Trophoblast cell (in vitro differentiated cells and primary cell): Measurements from ENCODE around the gene MPPED1. TPM values are rescaled to one million over a fixed set of nuclear protein-coding genes. Genes with fewer than 3 reads are reported as not detected.

Experiments
- DNase-seq, 2 donors: peaks; one replicate each; pipeline ENCODE4 v3.0.0-alpha.2; 2016
- H2AFZ ChIP-seq: 2 replicates; pipeline ENCODE4 v1.6.1; 2013; ENCODE audit warnings: low read length, moderate library complexity, mild to moderate bottlenecking; ENCODE audit not compliant: insufficient read depth, poor library complexity
- H2AK5ac ChIP-seq: 2 replicates; pipeline ENCODE4 v1.6.1; 2013; ENCODE audit warnings: mild to moderate bottlenecking, low read length
- H2BK120ac ChIP-seq: 2 replicates; pipeline ENCODE4 v1.6.1; 2013; ENCODE audit warnings: low read length, mild to moderate bottlenecking, moderate library complexity; ENCODE audit not compliant: insufficient read depth, poor library complexity
- H2BK12ac ChIP-seq: 2 replicates; pipeline ENCODE4 v1.6.1; 2013; ENCODE audit warnings: mild to moderate bottlenecking, low read length, moderate library complexity
- H2BK5ac ChIP-seq: 2 replicates; pipeline ENCODE4 v1.6.1; 2013; ENCODE audit warnings: low read length, low read depth, moderate library complexity, mild to moderate bottlenecking; ENCODE audit not compliant: poor library complexity
- H3K14ac ChIP-seq: 2 replicates; pipeline ENCODE4 v1.6.1; 2013; ENCODE audit warnings: mild to moderate bottlenecking, low read length
- H3K18ac ChIP-seq: 2 replicates; pipeline ENCODE4 v1.6.1; 2013; ENCODE audit warnings: mild to moderate bottlenecking, low read length
- H3K23ac ChIP-seq: 2 replicates; pipeline ENCODE4 v1.6.1; 2013; ENCODE audit warnings: low read length
- H3K27ac ChIP-seq: 2 replicates; pipeline ENCODE4 v1.5.1; 2013; ENCODE audit warnings: low read depth, mild to moderate bottlenecking, inconsistent platforms, low read length, moderate library complexity
- H3K27me3 ChIP-seq: 2 replicates; pipeline ENCODE4 v1.6.1; 2013; ENCODE audit warnings: inconsistent platforms, mild to moderate bottlenecking, low read length, moderate library complexity; ENCODE audit not compliant: insufficient read depth
- H3K36me3 ChIP-seq, 2 experiments: 1 replicate in 1 of 2; 2 replicates in 1 of 2; pipeline ENCODE4 v1.6.1; 2013; ENCODE audit warnings: low read length in 2 of 2, mild to moderate bottlenecking in 2 of 2, moderate library complexity in 1 of 2; ENCODE audit not compliant: insufficient read depth in 2 of 2, control insufficient read depth in 1 of 2
- H3K4ac ChIP-seq: 2 replicates; pipeline ENCODE4 v1.6.1; 2013; ENCODE audit warnings: low read depth, mild to moderate bottlenecking, low read length, moderate library complexity
- H3K4me1 ChIP-seq, 2 experiments: 1 replicate in 1 of 2; 2 replicates in 1 of 2; pipeline ENCODE4 v1.6.1; 2013; ENCODE audit warnings: low read length in 2 of 2, mild to moderate bottlenecking in 2 of 2, moderate library complexity in 1 of 2; ENCODE audit not compliant: insufficient read depth in 2 of 2, control insufficient read depth in 1 of 2
- H3K4me2 ChIP-seq: 2 replicates; pipeline ENCODE4 v1.6.1; 2013; ENCODE audit warnings: inconsistent platforms, mild to moderate bottlenecking, low read length, moderate library complexity
- H3K4me3 ChIP-seq: 2 replicates; pipeline ENCODE4 v1.5.1; 2013; ENCODE audit warnings: mild to moderate bottlenecking, low read depth, low read length, inconsistent platforms
- H3K79me1 ChIP-seq: one replicate; pipeline ENCODE4 v1.6.1; 2013; ENCODE audit warnings: low read length
- H3K79me2 ChIP-seq: 2 replicates; pipeline ENCODE4 v1.6.1; 2013; ENCODE audit warnings: low read length, mild to moderate bottlenecking; ENCODE audit not compliant: control insufficient read depth, insufficient read depth, poor library complexity
- H3K9ac ChIP-seq: 2 replicates; pipeline ENCODE4 v1.6.1; 2013; ENCODE audit warnings: mild to moderate bottlenecking, low read length
- H3K9me3 ChIP-seq: 2 replicates; pipeline ENCODE4 v1.6.1; 2013; ENCODE audit warnings: low read depth, mild to moderate bottlenecking, control low read depth, inconsistent platforms, low read length; ENCODE audit not compliant: insufficient read depth
- H4K12ac ChIP-seq: 2 replicates; pipeline ENCODE4 v1.6.1; 2013; ENCODE audit warnings: low read depth, mild to moderate bottlenecking, low read length, moderate library complexity
- H4K8ac ChIP-seq: 2 replicates; pipeline ENCODE4 v1.6.1; 2013; ENCODE audit warnings: low read depth, mild to moderate bottlenecking, low read length, moderate library complexity
- H4K91ac ChIP-seq: one replicate; pipeline ENCODE4 v1.6.1; 2013; ENCODE audit warnings: low read depth, mild to moderate bottlenecking, low read length, moderate library complexity
- WGBS: extraction: QIAGEN DNeasy Blood & Tissue Kit; methylation state at CpG from one replicate; pipeline ENCODE4 v1.1.7; 2013; ENCODE audit warnings: missing lambda C conversion rate; ENCODE audit not compliant: insufficient read length, insufficient coverage; ENCODE audit errors: extremely low coverage; 5-methylcytosine and 5-hydroxymethylcytosine counted together
- polyA plus RNA-seq: library from polyadenylated mRNA; stranded (reverse); fragments of 200-250 nt; gene quantifications from 2 replicates; pipeline ENCODE4 v1.2.3, GENCODE V29; 2013

Gene MPPED1
- polyA plus RNA-seq: not detected in 2 replicates

DNA sequence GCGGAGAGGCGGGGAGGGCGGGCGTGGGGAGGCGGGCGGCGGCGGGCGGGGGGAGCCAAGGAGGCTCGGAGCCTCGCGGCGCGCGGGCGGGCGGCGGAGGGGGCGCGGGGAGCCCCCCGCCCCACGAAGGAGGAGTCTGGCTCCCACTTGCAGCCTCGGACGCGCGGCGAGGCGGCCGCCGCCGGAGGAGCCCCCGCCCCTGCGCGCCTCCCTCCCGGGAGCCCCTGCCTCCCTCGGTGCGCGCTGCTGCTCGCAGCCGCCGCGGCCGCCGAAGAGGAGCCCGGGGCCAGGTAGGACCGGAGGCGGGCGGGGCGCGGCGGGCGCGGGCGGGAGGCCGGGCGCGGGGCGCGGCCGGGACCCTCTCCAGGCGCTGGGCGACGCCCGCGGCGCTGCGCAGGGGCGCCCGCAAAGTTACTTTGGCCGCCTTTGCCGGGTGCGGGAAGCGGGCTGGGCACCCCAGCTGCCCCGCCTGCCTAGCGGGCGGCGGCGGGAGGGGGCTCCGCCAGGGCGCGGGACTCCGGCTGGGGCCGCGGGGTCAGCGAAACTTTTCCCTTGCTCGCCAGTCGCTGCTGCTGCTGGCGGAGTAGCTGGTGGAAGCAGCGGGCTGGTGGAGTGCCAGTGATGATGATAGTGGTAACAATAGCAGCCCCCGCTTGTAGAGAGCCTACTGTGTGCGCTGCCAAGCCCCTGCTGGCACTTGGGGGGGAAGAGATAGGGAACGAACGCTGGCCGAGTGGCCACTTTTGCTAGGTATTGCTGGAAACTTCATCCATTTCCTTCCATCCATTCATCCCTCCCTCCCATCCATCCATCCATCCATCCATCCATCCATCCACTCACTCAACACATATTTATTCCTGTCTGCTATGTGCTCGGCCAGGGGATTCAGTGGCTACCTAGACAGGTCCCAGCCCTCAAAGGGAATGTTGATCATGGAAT is at the start of gene MPPED1:
Gene MPPED1, plus strand, starts transcription at position 146 of the 939 bp plus-strand sequence. CDS start 12,972 bp downstream, outside the sequence.
- H3K23ac ChIP-seq: no peak within 1 kb of the TSS
- WGBS: no CpG with 5 or more reads among the region's 95 CpGs
- no peak within 1 kb of the TSS for H3K4me3 ChIP-seq
- H4K8ac ChIP-seq: no peak within 1 kb of the TSS
- H3K27ac ChIP-seq: no peak within 1 kb of the TSS
- no peak for DNase-seq
- H3K4ac ChIP-seq: no peak within 1 kb of the TSS
- no peaks in the 10 kb centered on the region for H3K79me2 ChIP-seq
- H4K12ac ChIP-seq: no peak within 1 kb of the TSS
- H3K79me1 ChIP-seq: no peaks in the 10 kb centered on the region
- H3K4me1 ChIP-seq: no peaks in the 10 kb centered on the region
- no peak within 1 kb of the TSS for H4K91ac ChIP-seq
- H2AK5ac ChIP-seq: no peak within 1 kb of the TSS
- no peak within 1 kb of the TSS for H2BK12ac ChIP-seq
- no peak within 1 kb of the TSS for H3K18ac ChIP-seq
- H2BK5ac ChIP-seq: no peak within 1 kb of the TSS
- H3K9me3 ChIP-seq: no peaks in the 10 kb centered on the region
- H3K14ac ChIP-seq: no peak within 1 kb of the TSS
- H3K27me3 ChIP-seq: peaks cover 47% of the 10 kb centered on the region
- H3K9ac ChIP-seq: no peak within 1 kb of the TSS
- no peak within 1 kb of the TSS for H2AFZ ChIP-seq
- no peak within 1 kb of the TSS for H2BK120ac ChIP-seq
- peak within 1 kb of the TSS; percentile 33 for H3K4me2 ChIP-seq
- no peaks in the 10 kb centered on the region for H3K36me3 ChIP-seq

DNA sequence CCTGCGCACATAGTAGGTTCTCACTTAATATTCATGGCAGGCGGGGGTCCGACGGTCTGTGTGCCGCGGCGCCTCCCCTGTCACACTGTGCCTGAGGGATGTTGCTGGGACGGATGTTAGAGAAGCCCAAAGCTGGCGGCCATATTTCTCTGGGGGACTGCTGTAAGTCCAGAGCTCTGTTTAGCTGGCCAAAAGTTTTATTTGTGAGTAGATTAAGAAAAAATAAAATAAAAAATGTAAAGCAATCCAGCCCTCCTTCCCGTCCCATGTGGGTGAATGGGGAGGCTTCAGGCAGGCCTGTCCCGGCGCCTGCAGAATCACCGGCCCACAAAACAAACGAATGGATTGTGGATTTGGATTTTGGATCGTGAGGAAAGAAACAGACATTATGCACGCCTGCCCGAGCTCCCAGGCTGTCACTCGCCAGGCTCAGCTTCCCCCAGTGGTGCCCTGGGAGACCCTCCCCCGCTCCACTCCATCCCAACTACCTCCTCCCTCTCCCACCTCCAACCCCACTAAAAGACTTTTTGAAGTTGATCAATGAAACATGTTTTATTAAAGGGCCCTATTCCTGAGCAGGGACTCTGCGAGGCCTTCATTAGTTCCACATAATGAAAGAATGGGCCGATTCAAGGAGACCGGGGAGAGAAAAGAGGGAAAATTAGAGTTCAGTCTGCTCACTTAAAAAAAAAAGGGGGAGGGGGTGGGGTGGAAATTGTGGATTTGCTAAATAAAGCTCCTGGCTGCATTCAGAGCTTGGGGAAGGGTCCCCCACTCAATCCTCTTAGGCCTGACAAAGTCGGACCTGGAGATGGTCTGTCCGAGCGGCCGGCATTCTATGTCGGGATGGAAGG is 48.3 kb upstream of the MPPED1 start:
- H3K4ac ChIP-seq: no peak overlapping the region
- H3K27ac ChIP-seq: no peak overlapping the region
- H3K4me2 ChIP-seq: no peak overlapping the region
- H3K27me3 ChIP-seq: no peaks in the 10 kb centered on the region
- H2BK120ac ChIP-seq: no peak overlapping the region
- no peak overlapping the region for H3K4me3 ChIP-seq
- WGBS: no CpG with 5 or more reads among the region's 27 CpGs
- H2AK5ac ChIP-seq: no peak overlapping the region
- H3K23ac ChIP-seq: no peak overlapping the region
- no peak overlapping the region for H3K14ac ChIP-seq
- no peak overlapping the region for H4K12ac ChIP-seq
- H2BK5ac ChIP-seq: no peak overlapping the region
- DNase-seq: no peak
- H3K4me1 ChIP-seq: no peaks in the 10 kb centered on the region
- H3K18ac ChIP-seq: no peak overlapping the region
- H4K8ac ChIP-seq: no peak overlapping the region
- H3K79me1 ChIP-seq: no peaks in the 10 kb centered on the region
- H3K9ac ChIP-seq: no peak overlapping the region
- no peak overlapping the region for H2BK12ac ChIP-seq
- no peaks in the 10 kb centered on the region for H3K36me3 ChIP-seq
- H3K79me2 ChIP-seq: no peaks in the 10 kb centered on the region
- H4K91ac ChIP-seq: no peak overlapping the region
- peaks cover 3% of the 10 kb centered on the region for H3K9me3 ChIP-seq
- H2AFZ ChIP-seq: no peak overlapping the region

- H3K9ac ChIP-seq: no peak overlapping the region
- no peaks in the 10 kb centered on the region for H3K36me3 ChIP-seq
- H4K8ac ChIP-seq: no peak overlapping the region
- no peak overlapping the region for H2BK120ac ChIP-seq
- no peak overlapping the region for H2AK5ac ChIP-seq
- H3K79me2 ChIP-seq: no peaks in the 10 kb centered on the region
- no peaks in the 10 kb centered on the region for H3K79me1 ChIP-seq
- DNase-seq: no peak
- H3K4ac ChIP-seq: no peak overlapping the region
- no peak overlapping the region for H3K4me3 ChIP-seq
- H3K27ac ChIP-seq: no peak overlapping the region
- H3K4me1 ChIP-seq: no peaks in the 10 kb centered on the region
- WGBS: no CpG with 5 or more reads among the region's 8 CpGs
- H3K9me3 ChIP-seq: peaks cover 3% of the 10 kb centered on the region
- no peak overlapping the region for H2BK12ac ChIP-seq
- H3K14ac ChIP-seq: no peak overlapping the region
- no peak overlapping the region for H2BK5ac ChIP-seq
- H3K27me3 ChIP-seq: no peaks in the 10 kb centered on the region
- no peak overlapping the region for H2AFZ ChIP-seq
- H3K23ac ChIP-seq: no peak overlapping the region
- H4K91ac ChIP-seq: no peak overlapping the region
- no peak overlapping the region for H3K4me2 ChIP-seq
- no peak overlapping the region for H3K18ac ChIP-seq
- H4K12ac ChIP-seq: no peak overlapping the region
These were observed 47.7 kb upstream of the MPPED1 start for GRCh38 chr22:43364169-43364435.

GRCh38 chr22:43365715-43366440 is 45.9 kb upstream of the MPPED1 start:
- H3K4ac ChIP-seq: no peak overlapping the region

More at GRCh38 chr22:43365715-43366440, 45.9 kb upstream of the MPPED1 start:
- no peaks in the 10 kb centered on the region for H3K79me1 ChIP-seq
- no peak for DNase-seq
- H3K18ac ChIP-seq: no peak overlapping the region
- no peak overlapping the region for H3K4me3 ChIP-seq
- no CpG with 5 or more reads among the region's 6 CpGs for WGBS
- no peak overlapping the region for H4K91ac ChIP-seq
- H2BK120ac ChIP-seq: no peak overlapping the region
- H4K8ac ChIP-seq: no peak overlapping the region
- H3K14ac ChIP-seq: no peak overlapping the region
- no peak overlapping the region for H3K23ac ChIP-seq
- H2AK5ac ChIP-seq: no peak overlapping the region
- no peak overlapping the region for H3K9ac ChIP-seq
- H2BK5ac ChIP-seq: no peak overlapping the region
- H3K27me3 ChIP-seq: no peaks in the 10 kb centered on the region
- no peaks in the 10 kb centered on the region for H3K4me1 ChIP-seq
- H3K36me3 ChIP-seq: no peaks in the 10 kb centered on the region
- H4K12ac ChIP-seq: no peak overlapping the region
- no peak overlapping the region for H3K27ac ChIP-seq
- H2AFZ ChIP-seq: no peak overlapping the region
- no peaks in the 10 kb centered on the region for H3K79me2 ChIP-seq
- no peak overlapping the region for H2BK12ac ChIP-seq
- H3K9me3 ChIP-seq: peaks cover 3% of the 10 kb centered on the region
- no peak overlapping the region for H3K4me2 ChIP-seq
